Measurements from ENCODE around the gene GOLGA6A. TPM values are rescaled to one million over a fixed set of nuclear protein-coding genes. Genes with fewer than 3 reads are reported as not detected.
"Not testable (repeated sequence)": the region's sequence is repeated elsewhere in the genome, so short reads cannot be mapped to it uniquely, and the experiment has no call there.

The GOLGA6A gene
- total and polyA plus RNA-seq, 9 of the 15 experiments (the other 6 are each of a cell fraction or from before 2014, with no cell fraction given): not detected

- peak; percentile 55 for TF ChIP-seq ZBTB40 (IDR thresholded peaks at IDR 0.05)
- TF ChIP-seq ZBTB40 (CRISPR knock-in tag; IDR thresholded peaks at IDR 0.05): not testable (repeated sequence)
- peak; percentile 91 for TF ChIP-seq MGA (IDR thresholded peaks at IDR 0.05)
Observed at GRCh38 chr15:74099963-74100733, 17.8 kb upstream of the GOLGA6A start (continued).

Measured in K562 (cell line).